Muscle of back (tissue), 11 donors: ENCODE data around the gene CORO1C. TPM values are rescaled to one million over a fixed set of nuclear protein-coding genes. Genes with fewer than 3 reads are reported as not detected.

Experiments
- DNase-seq, 3 donors: peaks; one replicate each; pipeline versions ENCODE4 v3.0.0 to v3.0.0-alpha.2; 2013
- polyA plus RNA-seq, 10 donors: library from polyadenylated mRNA; unstranded; fragments of 120-200 nt; gene quantifications; one replicate each; pipeline ENCODE4 v1.2.1, GENCODE V29; 2013; ENCODE audit not compliant: insufficient read length in 10 of 10

Gene CORO1C
- polyA plus RNA-seq, 10 donors = 68.2 to 108 (median 80.9) TPM

DNA sequence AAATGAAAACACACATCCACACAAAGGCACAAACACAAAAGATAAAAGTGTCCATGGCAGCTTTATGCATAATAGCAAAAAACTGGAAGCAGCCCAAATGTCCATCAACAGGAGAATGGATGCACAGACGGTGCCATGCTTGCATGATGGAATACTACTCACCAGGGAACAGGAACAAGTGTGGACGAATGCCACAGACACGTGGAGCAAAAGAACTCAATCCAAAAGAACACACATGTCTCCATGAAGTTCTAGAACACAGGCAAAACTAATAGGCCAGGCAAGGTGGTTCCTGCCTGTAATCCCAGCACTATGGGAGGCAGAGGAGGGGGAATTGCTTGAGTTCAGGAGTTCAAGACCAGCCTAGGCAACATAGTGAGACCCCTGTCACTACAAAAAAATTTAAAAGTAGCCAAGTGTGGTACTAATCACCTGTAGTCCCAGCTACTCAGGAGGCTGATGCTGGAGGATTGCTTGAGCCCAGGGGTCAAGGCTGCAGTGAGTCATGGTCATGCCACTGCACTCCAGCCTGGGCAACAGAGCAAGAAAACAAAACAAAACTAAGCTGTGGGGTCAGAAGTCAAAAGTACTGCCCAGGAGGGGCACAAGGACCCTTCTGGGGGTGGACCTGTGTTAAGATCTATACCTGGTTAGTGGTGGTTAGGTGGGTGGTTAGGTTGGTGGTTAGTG is 126.2 kb downstream of the CORO1C start:
- no peak for DNase-seq

DNA sequence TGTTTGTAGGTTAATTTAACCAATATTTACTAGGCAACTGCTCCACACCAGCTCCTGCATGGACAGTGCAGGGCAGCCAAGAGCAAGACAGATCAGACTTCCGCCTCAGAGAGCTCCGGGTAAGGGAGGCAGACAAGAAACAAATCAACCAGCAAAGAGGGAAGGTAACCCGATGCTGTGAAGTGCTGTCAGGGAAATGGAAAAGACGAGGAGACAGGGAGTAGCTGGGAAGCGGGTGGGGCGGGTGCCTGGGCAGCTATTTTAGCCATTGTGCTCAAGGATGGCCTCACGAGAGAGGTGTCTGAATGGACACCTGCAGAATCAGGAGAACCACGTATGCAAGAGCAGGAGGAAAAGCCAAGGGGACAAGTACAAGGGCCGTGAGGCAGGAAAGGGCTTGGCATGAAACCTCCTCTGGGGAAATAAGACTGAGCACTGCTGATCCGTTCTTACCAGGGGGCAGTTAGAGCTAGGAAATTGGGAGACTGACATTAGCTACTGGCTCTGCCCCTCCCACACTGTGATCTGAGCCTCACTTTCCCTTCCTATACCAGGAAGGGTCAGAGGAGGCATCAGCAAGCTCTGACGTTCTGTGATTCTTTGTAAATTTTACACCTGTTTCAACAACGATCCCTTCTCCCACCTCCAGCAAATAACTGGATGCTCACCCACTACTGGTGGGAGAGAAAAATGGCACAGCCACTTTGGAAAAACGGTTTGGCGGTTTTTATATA is 126.9 kb downstream of the CORO1C start:
- no peak for DNase-seq

DNA sequence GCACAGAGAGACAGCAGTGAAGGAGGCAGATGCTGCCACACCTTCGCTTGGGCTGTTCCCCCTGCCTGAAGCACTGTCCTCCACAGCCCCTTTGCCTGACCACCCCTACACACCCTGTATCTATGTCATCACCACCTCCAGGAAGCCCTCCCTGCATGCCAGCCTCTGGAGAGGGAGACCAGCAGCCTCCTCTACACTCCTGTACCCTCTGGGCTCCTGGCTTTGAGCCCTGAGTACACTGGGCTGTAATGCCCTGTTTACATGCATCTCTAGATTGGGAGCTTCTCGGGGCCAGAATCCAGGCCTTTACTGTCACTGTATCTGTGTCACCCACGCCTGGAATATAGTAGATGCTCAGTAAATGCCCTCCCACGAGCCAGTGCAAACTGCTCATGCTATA is 127.6 kb downstream of the CORO1C start:
- no peak for DNase-seq

DNA sequence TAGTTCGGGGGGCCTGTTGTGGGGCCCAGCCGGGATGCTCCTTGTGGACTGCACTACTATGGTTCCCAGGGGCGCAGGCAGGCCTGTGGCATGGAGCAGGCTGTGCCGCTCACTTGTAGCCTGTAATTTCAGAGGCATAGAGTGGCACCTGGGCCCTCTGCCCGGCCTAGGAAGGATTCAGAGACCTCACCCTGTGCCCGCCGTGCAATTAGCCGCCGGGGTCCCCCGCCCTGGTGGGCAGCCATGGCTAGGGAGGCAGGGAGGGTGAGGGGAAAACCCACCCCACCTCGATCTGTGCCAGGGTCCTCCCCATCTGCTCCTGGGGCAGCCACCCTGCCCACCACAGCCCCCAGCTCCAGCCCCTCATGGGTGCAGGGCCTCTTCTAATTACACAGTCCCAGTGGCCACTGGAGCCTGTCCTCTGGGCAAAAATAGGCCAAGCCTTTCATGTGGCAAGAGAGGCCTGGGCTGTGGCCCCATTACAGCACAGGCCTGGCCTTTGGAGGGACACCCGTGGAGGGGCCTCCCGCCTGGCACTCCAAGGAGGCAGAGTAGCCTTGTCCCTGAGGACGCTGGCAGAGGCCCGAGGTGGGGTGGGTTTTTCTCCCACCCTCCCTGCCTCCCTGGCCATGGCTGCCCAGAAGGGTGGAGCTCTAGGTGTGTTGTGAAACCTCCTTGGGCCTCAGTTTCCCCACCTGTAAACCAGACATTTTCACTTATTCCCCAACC is 128.2 kb downstream of the CORO1C start:
- DNase-seq = no peak

DNA sequence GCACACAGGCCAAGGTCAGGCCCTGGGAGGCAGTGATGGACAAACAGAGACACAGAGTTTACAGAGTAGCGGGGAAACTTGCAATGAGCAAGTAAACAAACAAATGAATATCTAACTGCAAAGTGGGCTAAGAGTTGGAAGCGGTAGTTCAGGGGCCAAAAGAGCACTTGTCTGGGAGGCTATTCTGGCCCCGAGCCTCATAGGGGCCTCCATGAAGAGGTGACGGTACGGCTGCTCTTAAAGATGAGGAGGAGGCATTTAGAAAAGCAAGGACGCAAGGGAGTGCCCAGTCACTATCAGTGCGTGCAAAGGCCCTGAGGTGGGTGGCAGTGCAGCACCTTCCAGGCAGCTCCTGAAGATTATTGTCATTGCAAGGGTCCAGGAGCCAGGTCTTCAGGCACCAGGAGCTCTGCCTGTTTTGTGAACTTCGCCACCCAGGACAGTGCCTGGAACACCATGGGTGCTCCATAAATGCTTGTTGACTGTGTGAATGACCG is 129.1 kb downstream of the CORO1C start:
- no peak for DNase-seq

DNA sequence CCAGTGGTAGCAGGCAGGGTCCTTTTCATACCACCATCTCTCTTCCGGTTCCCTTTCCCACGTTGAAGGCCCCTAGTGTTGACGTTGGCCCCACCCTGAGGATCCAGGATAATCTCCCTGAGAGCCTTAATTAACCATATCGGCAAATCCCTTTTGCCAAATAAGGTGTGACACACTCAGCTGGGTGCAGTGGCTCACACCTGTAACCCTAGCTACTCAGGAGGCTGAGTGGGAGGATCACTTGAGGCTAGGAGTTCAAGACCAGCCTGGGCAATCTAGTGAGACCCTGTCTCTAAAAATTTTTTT is 130.7 kb downstream of the CORO1C start:
- DNase-seq = no peak

DNA sequence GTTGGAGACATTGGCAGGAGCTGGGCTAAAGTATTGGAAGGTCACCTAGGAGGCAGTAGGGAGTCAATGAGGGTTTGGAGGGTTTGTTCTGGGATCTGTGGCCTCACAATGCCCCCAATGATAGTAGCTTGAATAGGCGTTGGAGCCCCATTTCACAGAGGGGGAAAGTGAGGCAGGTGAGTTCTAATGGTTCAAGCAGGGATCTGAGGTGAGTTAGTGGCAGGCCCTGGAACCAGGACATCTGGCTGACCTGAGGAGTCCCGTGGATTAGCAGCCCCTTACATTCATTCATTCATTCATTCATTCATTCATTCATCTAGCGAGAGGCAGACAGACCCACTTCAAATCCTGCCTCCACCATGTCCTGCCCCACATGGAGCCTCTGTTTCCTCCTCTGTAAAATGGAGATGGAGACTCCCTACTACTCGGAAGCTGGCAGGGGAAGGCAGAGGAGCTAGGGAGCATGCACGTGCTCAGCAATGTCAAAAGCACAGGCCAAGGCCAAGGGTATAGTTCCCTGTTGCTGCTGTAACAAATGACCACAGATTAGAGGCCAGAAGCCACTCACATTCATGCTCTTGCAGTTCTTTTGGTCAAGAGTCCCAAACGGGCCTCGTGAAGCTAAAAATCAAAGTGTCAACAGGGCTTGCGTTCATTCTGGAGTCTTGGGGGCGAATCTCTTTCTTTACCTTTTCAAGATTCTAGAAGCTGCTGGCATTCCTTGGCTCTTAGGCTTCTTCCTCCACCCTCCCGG is 131.2 kb downstream of the CORO1C start:
- DNase-seq = no peak

DNA sequence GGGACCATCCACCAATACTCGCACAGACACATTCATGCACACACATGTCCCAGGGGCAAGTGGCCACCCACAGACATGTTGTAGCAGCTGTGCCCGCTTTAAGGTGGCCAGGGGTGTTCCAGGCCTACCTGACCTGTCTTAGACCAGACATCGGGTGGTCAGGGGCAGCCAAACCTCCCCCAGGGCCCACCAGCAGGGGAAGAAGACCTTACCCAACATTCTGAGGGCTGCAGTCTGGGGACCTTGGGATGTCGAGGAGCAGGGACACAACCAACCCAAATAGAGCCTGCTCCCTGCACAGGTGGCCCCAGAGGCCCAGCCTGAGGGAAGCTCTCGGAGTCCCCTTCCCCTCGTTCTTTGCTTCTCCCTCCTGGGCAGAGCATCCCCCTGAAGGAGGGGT is 131.8 kb downstream of the CORO1C start:
- no peak for DNase-seq

DNA sequence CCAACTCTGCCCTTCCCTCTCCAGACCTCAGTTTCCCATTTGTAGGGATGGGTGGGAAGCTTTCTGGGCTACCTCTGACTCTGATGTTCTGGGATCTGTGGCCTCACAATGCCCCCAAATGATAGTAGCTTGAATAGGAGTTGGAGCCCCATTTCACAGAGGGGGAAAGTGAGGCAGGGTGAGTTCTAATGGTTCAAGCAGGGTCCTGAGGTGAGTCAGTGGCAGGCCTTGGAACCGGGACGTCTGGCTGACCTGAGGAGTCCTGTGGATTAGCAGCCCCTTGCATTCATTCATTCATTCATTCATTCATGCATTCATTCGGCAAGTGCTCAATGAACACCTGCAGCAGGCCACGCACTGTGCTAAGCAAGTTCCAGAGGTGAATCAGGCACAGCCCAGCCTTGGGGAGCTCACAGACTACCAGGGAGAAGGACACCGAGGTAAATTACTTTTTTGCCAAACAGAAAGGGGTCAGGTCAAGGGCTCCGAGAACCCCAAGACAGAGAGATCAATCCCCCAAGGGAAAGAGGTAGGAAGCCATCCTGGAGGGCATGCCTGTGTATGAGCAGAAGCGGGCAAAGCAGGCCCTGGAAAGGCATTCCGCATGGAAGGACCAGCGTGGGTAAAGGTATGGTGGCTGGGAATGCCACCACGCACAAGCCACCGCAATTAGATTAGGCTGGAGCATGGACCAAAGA is 132.6 kb downstream of the CORO1C start:
- DNase-seq = no peak

DNA sequence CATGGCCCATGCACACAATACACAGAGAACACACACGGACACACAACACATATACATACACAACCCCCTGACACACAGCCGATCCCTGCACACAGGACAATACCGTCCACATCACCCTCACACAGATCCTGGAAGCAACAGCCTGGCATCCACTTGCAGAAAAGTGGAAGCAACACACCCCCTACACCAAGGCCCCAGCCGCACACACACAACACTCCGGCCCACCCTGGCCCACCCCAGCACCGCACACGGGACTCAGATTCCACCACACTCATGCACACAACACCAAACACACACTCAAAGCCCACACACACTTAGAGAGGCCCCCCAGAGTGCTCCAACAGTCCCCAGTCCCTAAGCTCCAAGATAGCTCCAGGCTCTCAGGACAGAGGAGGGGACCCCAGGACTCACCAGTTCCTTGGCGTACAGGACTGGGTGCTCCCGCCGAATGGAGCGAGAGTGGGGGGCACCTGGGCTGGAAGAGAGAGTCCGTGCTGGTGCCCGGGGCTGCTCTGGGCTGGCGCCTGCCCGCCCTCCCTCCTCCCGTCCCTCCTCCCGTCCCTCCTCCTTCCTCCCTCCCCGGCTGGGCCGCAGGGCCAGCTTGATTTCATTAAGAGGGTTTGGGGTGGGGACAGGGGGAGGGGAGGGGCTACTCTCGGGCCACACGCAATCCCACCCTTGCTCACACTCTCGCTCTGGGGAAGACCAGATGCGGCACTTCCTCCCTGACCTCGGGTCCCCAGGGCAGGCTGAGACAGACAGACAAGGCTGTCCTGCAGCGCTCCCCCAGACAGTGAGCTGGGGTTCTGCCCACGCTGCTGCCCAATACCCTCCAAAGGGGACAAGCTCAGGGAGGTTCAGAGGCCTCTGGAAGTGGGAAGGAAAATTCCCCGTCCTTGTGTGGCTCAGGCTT is 133.5 kb downstream of the CORO1C start, which contains the start of gene TMEM119:
Gene TMEM119, minus strand, starts transcription at position 526 of the 913 bp plus-strand sequence. CDS start 5,701 bp downstream, outside the sequence.
- peak; percentile 78 to 91 (median 81) for DNase-seq

DNA sequence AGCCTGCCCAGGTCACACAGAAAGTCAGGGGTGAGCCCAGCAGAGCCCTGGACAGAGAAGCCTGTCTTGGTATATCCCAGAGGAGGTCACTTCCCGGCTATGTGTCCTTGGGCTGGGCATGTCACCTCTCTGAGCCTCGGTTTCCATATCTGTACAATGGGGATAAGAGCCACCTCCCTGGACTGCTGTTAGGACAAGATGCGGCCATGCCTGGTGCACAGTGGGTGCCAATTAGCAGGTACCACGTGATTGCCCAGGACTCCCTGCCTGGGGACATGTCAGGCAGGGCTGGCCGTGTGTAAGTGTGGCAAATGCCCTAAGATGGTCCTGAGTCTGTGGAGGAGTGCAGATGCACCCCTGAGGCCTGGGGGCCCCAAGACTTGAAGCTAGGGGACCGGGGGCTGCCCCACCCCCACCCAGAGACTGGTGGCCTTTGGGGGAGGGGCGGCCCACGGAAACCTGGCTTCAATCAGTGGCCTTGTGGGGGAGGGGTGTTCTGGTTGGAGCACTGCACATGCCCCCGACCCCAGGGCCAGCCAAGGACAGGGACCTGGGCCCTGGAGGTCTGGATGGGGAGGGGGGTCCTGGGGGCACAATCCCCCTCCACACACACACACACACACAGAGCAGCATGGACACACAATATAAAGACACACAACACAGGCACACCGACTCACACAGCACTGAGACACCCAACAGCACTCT is 134.3 kb downstream of the CORO1C start:
- no peak for DNase-seq

DNA sequence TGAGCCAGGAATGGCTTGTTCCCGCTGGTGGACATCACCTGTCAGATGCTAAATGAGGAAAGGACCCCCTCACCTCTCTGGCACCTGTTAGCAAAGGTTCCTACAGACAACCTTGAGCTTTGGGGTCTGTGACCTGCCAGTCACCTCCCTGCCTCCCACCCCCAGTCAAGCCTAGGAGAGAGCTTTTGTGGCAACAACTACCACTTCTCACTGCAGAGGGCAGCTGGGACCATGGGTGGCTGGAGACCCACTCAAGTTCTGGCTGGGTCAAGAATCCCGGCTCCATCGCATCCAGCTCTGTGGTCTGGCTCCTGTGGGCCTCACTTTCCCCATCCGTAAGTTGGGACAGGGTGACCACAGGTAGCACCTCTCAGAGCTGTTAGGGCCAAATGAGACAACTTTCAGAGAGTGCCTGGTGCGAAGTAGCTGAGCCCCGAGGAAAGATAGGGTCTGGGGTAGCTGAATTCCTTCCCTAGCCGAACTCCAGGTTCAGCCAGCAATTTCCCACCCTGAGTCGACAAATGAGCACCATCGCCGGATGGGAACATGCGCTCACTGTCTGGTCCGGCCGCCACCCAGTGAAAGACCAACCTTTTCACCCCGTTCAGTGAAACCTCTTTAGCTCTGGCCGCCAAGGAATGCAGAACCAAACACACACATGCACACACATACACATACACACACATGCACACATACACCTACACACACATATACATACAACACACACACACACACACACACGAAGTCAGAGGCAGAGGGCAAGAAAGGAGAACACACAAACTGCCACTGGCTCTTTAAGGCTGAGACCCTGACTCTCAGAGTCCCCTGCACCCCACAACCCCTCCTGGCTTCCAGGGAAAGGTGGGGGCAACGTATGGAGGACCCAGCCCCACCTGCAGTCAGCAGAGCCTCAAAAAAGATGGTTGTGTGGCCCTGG is 135.3 kb downstream of the CORO1C start:
- DNase-seq = no peak

Other genes starting within 250 kb of the CORO1C start
- gene FICD, start 216.2 kb downstream of the CORO1C start, polyA plus RNA-seq = 1 to 10 TPM; 1.5 to 3.7 (median 2.5) TPM
- gene SART3, start 170.3 kb downstream of the CORO1C start, polyA plus RNA-seq = 10 to 100 TPM; 28.6 to 41.0 (median 35.2) TPM
- 10 to 100 TPM; 82.1 to 99.6 (median 88.4) TPM for gene ISCU, start 168.9 kb downstream of the CORO1C start, polyA plus RNA-seq
- 10 to 100 TPM; 26.2 to 71.2 (median 38.2) TPM for gene TMEM119, start 133.4 kb downstream of the CORO1C start, polyA plus RNA-seq
- gene SELPLG, start 97.6 kb downstream of the CORO1C start, polyA plus RNA-seq = 10 to 100 TPM in 1 of 10 donors, 1 to 10 TPM in 9; 3.6 to 13.0 (median 4.3) TPM
- gene SSH1, start 126.1 kb upstream of the CORO1C start, polyA plus RNA-seq = 10 to 100 TPM; 16.7 to 22.6 (median 19.7) TPM
- under 1 TPM in 7 of 10 donors, not detected in 3; 0.08 to 0.96 (median 0.16) TPM for gene DAO, start 148.6 kb upstream of the CORO1C start, polyA plus RNA-seq